Lower lobe of right lung (tissue), 2 donors: Measurements from ENCODE around the gene PKDCC. TPM values are rescaled to one million over a fixed set of nuclear protein-coding genes. Genes with fewer than 3 reads are reported as not detected.
A peak's percentile ranks its signal among the peaks of the same experiment; 100 is the strongest.

Source experiments
- ATAC-seq, 2 donors: fragments of 200-7000 bp; cut with Tn5 transposase; one replicate each; pipeline ENCODE4 v1.9.1; 2020 to 2022; ENCODE audit warnings: mild to moderate bottlenecking in 2 of 2, moderate library complexity in 2 of 2
- DNase-seq: peaks from one replicate; pipeline ENCODE4 v3.0.0-alpha.2; 2020
- H3K27ac ChIP-seq: fragments of 200-600 bp; one replicate; pipeline ENCODE4 v1.8.0; 2022
- H3K27me3 ChIP-seq: fragments of 200-600 bp; one replicate; pipeline ENCODE4 v1.8.0; 2022; ENCODE audit warnings: low read depth
- H3K36me3 ChIP-seq: fragments of 200-600 bp; one replicate; pipeline ENCODE4 v1.8.0; 2022; ENCODE audit warnings: mild to moderate bottlenecking
- H3K4me1 ChIP-seq: fragments of 200-600 bp; one replicate; pipeline ENCODE4 v1.8.0; 2022
- H3K4me3 ChIP-seq: fragments of 200-600 bp; one replicate; pipeline ENCODE4 v1.8.0; 2022; ENCODE audit warnings: mild to moderate bottlenecking
- H3K9me3 ChIP-seq: fragments of 200-600 bp; one replicate; pipeline ENCODE4 v1.8.0; 2022
- CTCF ChIP-seq: fragments of 200-600 bp; IDR thresholded peaks from one replicate; pipeline ENCODE4 v1.8.0; 2022; ENCODE audit warnings: antibody characterized with exemption, mild to moderate bottlenecking
- intact Hi-C: fragments of 100-400 bp; cut with DNase I; formaldehyde crosslinking; loops from one replicate; pipeline ENCODE4 v1.11.0; 2022
- total RNA-seq: library from RNA; stranded (reverse); fragmentation: NEBNext Ultra II Directional; extraction: Animal tissue kit (Norgen Biotek cat#: 25700); gene quantifications from one replicate; pipeline ENCODE4 v1.2.1, GENCODE V29; 2021
- donor health status: DM: no; HTN: yes; CAD: no; lungs with severe emphysema.

PKDCC gene
- total RNA-seq, 1 donor from 2014 or later, result 65.8 TPM

GRCh38 chr2:42106257-42106816 is 58.5 kb downstream of the PKDCC start:
- H3K9me3 ChIP-seq, result no peaks in the 10 kb centered on the region
- intact Hi-C loops, result no loop called here
- TF ChIP-seq CTCF, result no peak
- H3K36me3 ChIP-seq, result no peaks in the 10 kb centered on the region
- H3K27me3 ChIP-seq, result no peaks in the 10 kb centered on the region
- ATAC-seq, result no peak
- H3K4me3 ChIP-seq, result peak overlapping the region; percentile 17
- H3K27ac ChIP-seq, result peak overlapping the region; percentile 71
- DNase-seq, result no peak
- peaks cover 65% of the 10 kb centered on the region for H3K4me1 ChIP-seq

GRCh38 chr2:42107249-42108042 is 59.6 kb downstream of the PKDCC start:
- no peak for ATAC-seq
- no peaks in the 10 kb centered on the region for H3K36me3 ChIP-seq
- no peaks in the 10 kb centered on the region for H3K27me3 ChIP-seq
- intact Hi-C loops, result no loop called here
- DNase-seq, result no peak
- no peak overlapping the region for H3K27ac ChIP-seq
- no peaks in the 10 kb centered on the region for H3K9me3 ChIP-seq
- no peak for TF ChIP-seq CTCF
- H3K4me3 ChIP-seq, result peak overlapping the region; percentile 17
- H3K4me1 ChIP-seq, result peaks cover 54% of the 10 kb centered on the region

Other genes starting within 250 kb of the PKDCC start
- 109 TPM for gene EML4, start 121.3 kb downstream of the PKDCC start, total RNA-seq